ENCODE results near the gene EPN1.

EPN1 gene

GRCh38 chr19:55646889-55647731 is 27.9 kb upstream of the EPN1 start:
- DNase-seq (ENCODE audit: low spot score): no peak

GRCh38 chr19:55647732-55648584 is 27.1 kb upstream of the EPN1 start, which contains the start of gene CCDC106:
TSS of gene CCDC106 (plus strand) at chr19:55648212. CDS start at chr19:55649047, 835 bp downstream.
- DNase-seq (ENCODE audit: low spot score): peak; percentile 79

- no peak for DNase-seq (ENCODE audit: low spot score)
Measured at GRCh38 chr19:55648585-55649267, 26.3 kb upstream of the EPN1 start.

GRCh38 chr19:55649268-55650125 is 25.5 kb upstream of the EPN1 start:
- DNase-seq (ENCODE audit: low spot score): no peak

GRCh38 chr19:55650126-55650557 is 24.9 kb upstream of the EPN1 start:
- DNase-seq (ENCODE audit: low spot score): no peak

GRCh38 chr19:55650602-55651230 is 24.3 kb upstream of the EPN1 start:
- DNase-seq (ENCODE audit: low spot score): no peak

- no peak for DNase-seq (ENCODE audit: low spot score)
Measured at GRCh38 chr19:55651236-55651635, 23.8 kb upstream of the EPN1 start.

- no peak for DNase-seq (ENCODE audit: low spot score)
Measured at GRCh38 chr19:55652311-55653128, 22.5 kb upstream of the EPN1 start.

GRCh38 chr19:55653651-55654322 is 21.2 kb upstream of the EPN1 start:
- peak; percentile 94 for DNase-seq (ENCODE audit: low spot score)

- DNase-seq (ENCODE audit: low spot score): peak; percentile 91
Measured at GRCh38 chr19:55654323-55654867, 20.6 kb upstream of the EPN1 start.

- peak; percentile 97 for DNase-seq (ENCODE audit: low spot score)
Measured at GRCh38 chr19:55654868-55655647, 20.0 kb upstream of the EPN1 start, which contains the start of gene U2AF2. TSS of gene U2AF2 (plus strand) at chr19:55655035. CDS start at chr19:55655105, 70 bp downstream.

GRCh38 chr19:55655648-55656040 is 19.4 kb upstream of the EPN1 start:
- DNase-seq (ENCODE audit: low spot score): no peak

GRCh38 chr19:55656552-55656951 is 18.5 kb upstream of the EPN1 start:
- no peak for DNase-seq (ENCODE audit: low spot score)

GRCh38 chr19:55656988-55657747 is 17.9 kb upstream of the EPN1 start:
- DNase-seq (ENCODE audit: low spot score): no peak

- no peak for DNase-seq (ENCODE audit: low spot score)
Measured at GRCh38 chr19:55658846-55659459, 16.1 kb upstream of the EPN1 start.

- DNase-seq (ENCODE audit: low spot score): no peak
Measured at GRCh38 chr19:55659822-55660221, 15.2 kb upstream of the EPN1 start.

GRCh38 chr19:55660404-55660803 is 14.6 kb upstream of the EPN1 start:
- DNase-seq (ENCODE audit: low spot score): no peak
